ENCODE data around the gene GPHA2. TPM values are rescaled to one million over a fixed set of nuclear protein-coding genes. Genes with fewer than 3 reads are reported as not detected.

The GPHA2 gene
- total RNA-seq, 1 donor from 2014 or later: 0.41 TPM

DNA sequence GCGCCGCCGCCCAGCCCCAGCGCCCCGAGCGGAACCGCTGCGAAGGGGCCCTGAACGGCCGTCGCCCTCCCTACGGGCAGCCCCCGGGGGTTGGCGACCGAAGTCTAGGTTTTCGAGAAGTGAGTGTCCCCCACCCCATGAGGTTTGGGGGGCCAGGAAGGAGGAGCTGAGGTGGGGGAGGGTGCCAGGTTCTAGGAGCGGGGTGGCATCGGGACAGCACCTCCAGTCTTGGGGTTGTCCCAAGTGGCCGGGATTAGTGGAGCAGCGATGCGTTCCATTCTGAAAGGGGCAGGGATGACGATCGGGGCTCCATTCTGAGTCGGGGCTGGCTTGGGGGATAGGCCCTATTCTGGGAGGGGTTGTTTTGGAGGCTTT lies 10.8 kb downstream of the GPHA2 start:
- H3K9me3 Mint-ChIP-seq (ENCODE audit: low read depth): no peaks in the 10 kb centered on the region
- peaks cover 2% of the 10 kb centered on the region for H3K36me3 Mint-ChIP-seq (ENCODE audit: insufficient read depth)
- DNase-seq (ENCODE audit: low spot score, unreplicated experiment): no peak
- H3K27me3 Mint-ChIP-seq: peaks cover 3% of the 10 kb centered on the region
- TF ChIP-seq, protein P1, sequence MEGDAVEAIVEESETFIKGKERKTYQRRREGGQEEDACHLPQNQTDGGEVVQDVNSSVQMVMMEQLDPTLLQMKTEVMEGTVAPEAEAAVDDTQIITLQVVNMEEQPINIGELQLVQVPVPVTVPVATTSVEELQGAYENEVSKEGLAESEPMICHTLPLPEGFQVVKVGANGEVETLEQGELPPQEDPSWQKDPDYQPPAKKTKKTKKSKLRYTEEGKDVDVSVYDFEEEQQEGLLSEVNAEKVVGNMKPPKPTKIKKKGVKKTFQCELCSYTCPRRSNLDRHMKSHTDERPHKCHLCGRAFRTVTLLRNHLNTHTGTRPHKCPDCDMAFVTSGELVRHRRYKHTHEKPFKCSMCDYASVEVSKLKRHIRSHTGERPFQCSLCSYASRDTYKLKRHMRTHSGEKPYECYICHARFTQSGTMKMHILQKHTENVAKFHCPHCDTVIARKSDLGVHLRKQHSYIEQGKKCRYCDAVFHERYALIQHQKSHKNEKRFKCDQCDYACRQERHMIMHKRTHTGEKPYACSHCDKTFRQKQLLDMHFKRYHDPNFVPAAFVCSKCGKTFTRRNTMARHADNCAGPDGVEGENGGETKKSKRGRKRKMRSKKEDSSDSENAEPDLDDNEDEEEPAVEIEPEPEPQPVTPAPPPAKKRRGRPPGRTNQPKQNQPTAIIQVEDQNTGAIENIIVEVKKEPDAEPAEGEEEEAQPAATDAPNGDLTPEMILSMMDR (IDR thresholded peaks at IDR 0.05; ENCODE audit: unreplicated experiment): no peak
- peaks cover 6% of the 10 kb centered on the region for H3K4me1 Mint-ChIP-seq (ENCODE audit: low read depth)
- H3K27ac Mint-ChIP-seq: peak overlapping the region; percentile 67
- H3K4me3 Mint-ChIP-seq (ENCODE audit: low read depth): peak overlapping the region; percentile 87

DNA sequence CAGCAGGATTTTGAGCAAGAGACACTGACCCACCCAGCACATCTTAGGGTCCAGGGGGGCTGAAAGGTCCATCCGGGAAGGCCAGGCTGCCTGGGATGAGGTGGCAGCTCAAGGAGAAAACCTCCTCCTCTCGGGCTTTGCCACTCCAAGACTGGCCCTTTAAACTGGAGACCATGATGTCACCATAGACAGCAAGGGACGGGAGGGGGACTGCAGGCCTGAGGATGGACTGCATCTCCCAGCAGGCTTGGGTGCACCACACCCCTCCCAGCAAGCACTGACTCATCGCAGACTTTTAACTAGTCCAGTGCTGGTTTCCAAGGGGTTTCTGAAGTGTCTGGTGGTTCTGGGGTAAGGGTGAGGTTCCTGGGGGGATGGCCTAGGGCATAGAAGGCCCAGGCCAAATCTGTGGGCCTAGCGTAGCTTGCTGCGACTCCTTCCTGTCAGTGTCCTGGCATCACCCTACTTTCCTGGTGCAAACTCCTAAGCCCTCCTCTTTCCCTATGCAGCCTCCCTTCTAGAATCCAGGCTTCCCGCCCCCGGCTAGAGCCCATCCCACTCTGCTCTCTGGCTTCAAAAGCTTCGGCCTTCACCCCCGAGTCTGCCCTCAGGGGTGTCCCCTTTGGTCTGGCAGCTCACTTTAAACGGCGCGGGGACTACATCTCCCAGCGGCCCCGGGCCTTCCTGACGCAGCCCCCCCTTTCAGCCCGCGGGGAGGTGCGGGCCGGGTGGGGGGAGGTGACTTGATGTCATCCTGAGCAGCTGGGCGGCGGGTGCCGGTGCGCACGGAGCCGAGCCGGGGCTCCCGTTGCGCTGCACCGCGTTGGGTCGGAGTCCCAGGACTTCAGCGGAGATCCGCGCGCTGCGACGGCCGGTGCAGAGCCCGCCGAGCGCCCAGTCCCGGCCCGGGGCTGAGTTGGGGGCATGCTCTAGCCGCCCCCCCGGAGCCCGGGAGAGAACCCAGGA lies 11.5 kb downstream of the GPHA2 start, which contains the start of gene PPP2R5B:
Gene PPP2R5B (plus strand): TSS at position 746 of the 966 bp plus-strand sequence. CDS start 1,046 bp downstream, outside the sequence.
- peak within 1 kb of the TSS; percentile 87 for H3K4me3 Mint-ChIP-seq (ENCODE audit: low read depth)
- DNase-seq (ENCODE audit: low spot score, unreplicated experiment): peak; percentile 68
- peaks cover 2% of the 10 kb centered on the region for H3K36me3 Mint-ChIP-seq (ENCODE audit: insufficient read depth)
- TF ChIP-seq, protein P1 (IDR thresholded peaks at IDR 0.05; ENCODE audit: unreplicated experiment): no peak
- peaks cover 3% of the 10 kb centered on the region for H3K27me3 Mint-ChIP-seq
- no peaks in the 10 kb centered on the region for H3K9me3 Mint-ChIP-seq (ENCODE audit: low read depth)
- H3K27ac Mint-ChIP-seq: peak within 1 kb of the TSS; percentile 98
- H3K4me1 Mint-ChIP-seq (ENCODE audit: low read depth): peaks cover 6% of the 10 kb centered on the region

DNA sequence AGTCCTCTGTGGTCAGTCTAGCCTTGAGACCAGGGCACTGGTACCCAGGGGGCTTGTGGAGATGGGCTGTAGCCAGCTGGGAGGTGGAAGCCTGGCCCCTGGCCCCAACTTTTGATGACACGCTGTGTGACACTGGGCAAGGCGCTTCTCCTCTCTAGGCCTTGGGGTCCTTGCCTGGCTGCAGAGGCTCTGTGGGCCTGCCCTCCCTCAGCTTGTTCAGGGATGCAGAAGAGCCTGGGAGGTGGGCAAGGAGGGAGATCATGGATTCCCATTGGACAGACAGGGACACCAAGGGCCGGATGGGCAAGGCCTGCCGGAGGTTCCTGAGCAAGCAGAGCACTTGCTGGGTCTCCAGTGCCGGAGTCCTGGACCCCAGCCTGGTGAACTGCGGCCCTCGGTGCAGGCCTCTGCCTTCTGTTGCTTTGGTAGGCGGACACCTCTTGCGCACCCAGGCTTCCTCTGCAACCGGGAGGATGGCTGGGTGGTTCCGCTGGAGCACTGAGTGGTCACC lies 12.5 kb downstream of the GPHA2 start:
- TF ChIP-seq, protein P1 (IDR thresholded peaks at IDR 0.05; ENCODE audit: unreplicated experiment): no peak
- H3K27me3 Mint-ChIP-seq: peaks cover 3% of the 10 kb centered on the region

DNA sequence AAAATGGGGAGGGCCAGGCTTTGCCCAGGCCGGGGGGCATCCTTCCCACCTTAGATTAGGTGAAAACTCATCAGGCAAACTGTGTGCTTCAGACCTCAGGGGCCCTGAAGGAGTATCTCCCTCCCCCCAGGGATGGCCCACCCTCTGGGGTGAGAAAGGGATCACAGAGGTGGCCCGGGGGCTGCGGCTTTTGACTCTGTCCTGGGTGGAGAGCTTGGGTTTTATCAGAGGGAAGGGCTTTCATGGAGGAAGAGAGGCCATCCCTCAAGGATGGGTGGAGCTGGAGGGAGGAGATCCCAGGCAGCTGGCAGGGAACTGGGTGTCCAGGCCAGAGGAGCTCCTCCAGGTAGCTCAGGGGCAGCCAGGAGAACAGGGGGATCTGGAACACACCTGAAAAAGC lies 14.3 kb downstream of the GPHA2 start:
- Mint-ChIP-seq H3K36me3 (ENCODE audit: insufficient read depth) (no peaks in the 10 kb centered on the region), H3K9me3 (ENCODE audit: low read depth) (no peaks in the 10 kb centered on the region), H3K4me1 (ENCODE audit: low read depth) (peaks cover 18% of the 10 kb centered on the region), H3K4me3 (ENCODE audit: low read depth) (no peak overlapping the region), H3K27ac (no peak overlapping the region), H3K27me3 (peaks cover 3% of the 10 kb centered on the region)
- TF ChIP-seq, protein P1 (IDR thresholded peaks at IDR 0.05; ENCODE audit: unreplicated experiment): no peak
- no peak for DNase-seq (ENCODE audit: low spot score, unreplicated experiment)

More for the DNA sequence above, 12.5 kb downstream of the GPHA2 start:
- Mint-ChIP-seq H3K9me3 (ENCODE audit: low read depth) (no peaks in the 10 kb centered on the region), H3K4me1 (ENCODE audit: low read depth) (peaks cover 6% of the 10 kb centered on the region), H3K36me3 (ENCODE audit: insufficient read depth) (peaks cover 2% of the 10 kb centered on the region), H3K4me3 (ENCODE audit: low read depth) (peak overlapping the region; percentile 87), H3K27ac (no peak overlapping the region)
- no peak for DNase-seq (ENCODE audit: low spot score, unreplicated experiment)

DNA sequence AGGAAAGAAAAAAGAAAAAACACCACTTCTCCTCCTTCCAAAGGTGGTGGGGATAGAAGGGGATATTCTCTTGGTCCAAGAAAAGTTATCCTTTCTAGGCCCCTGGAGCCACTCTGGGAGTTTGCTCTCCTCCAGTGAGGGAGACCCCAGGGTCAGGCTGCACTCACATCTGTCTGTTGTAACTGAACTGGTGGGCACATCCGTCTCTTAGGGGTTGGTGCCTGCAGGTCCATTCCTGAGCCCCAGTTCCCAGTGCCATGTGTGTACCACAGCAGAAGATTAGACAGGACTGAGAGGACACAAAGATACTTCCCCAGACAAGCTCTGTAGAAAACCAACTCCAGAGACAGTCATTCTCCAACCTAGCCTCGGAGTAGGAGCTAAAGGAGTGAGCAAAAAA lies 15.6 kb downstream of the GPHA2 start:
- Mint-ChIP-seq H3K4me3 (ENCODE audit: low read depth) (no peak overlapping the region), H3K36me3 (ENCODE audit: insufficient read depth) (no peaks in the 10 kb centered on the region), H3K4me1 (ENCODE audit: low read depth) (peaks cover 24% of the 10 kb centered on the region), H3K9me3 (ENCODE audit: low read depth) (no peaks in the 10 kb centered on the region), H3K27ac (no peak overlapping the region), H3K27me3 (peaks cover 2% of the 10 kb centered on the region)
- no peak for DNase-seq (ENCODE audit: low spot score, unreplicated experiment)
- TF ChIP-seq, protein P1 (IDR thresholded peaks at IDR 0.05; ENCODE audit: unreplicated experiment): no peak
